H9 (cell line): ENCODE results near the gene ASB10. TPM values are rescaled to one million over a fixed set of nuclear protein-coding genes. Genes with fewer than 3 reads are reported as not detected.

Experiments
- DNase-seq: peaks from one replicate; pipeline ENCODE4 v3.0.0-alpha.2; 2017
- H2AFZ ChIP-seq: one replicate; pipeline ENCODE4 v1.6.1; 2013; ENCODE audit warnings: mild to moderate bottlenecking, low read length, control low read depth, moderate library complexity
- H2AK5ac ChIP-seq: 2 replicates; pipeline ENCODE4 v1.6.1; 2013; ENCODE audit warnings: low read length, control low read depth, mixed read lengths; ENCODE audit not compliant: insufficient read length
- H2BK120ac ChIP-seq: one replicate; pipeline ENCODE4 v1.6.1; 2013; ENCODE audit warnings: low read depth, mild to moderate bottlenecking, low read length, control low read depth, inconsistent platforms; ENCODE audit not compliant: poor library complexity, severe bottlenecking
- H2BK12ac ChIP-seq: 2 replicates; pipeline ENCODE4 v1.6.1; 2013; ENCODE audit warnings: low read length, control low read depth, mixed read lengths, low read depth; ENCODE audit not compliant: insufficient read length
- H2BK15ac ChIP-seq: 2 replicates; pipeline ENCODE4 v1.6.1; 2013; ENCODE audit warnings: low read depth, low read length, control low read depth
- H2BK20ac ChIP-seq: one replicate; pipeline ENCODE4 v1.6.1; 2013; ENCODE audit warnings: low read depth, mild to moderate bottlenecking, low read length, control low read depth, inconsistent platforms; ENCODE audit not compliant: poor library complexity, severe bottlenecking
- H2BK5ac ChIP-seq: 2 replicates; pipeline ENCODE4 v1.6.1; 2013; ENCODE audit warnings: low read length, control low read depth, mixed read lengths; ENCODE audit not compliant: insufficient read length
- H3K14ac ChIP-seq: 2 replicates; pipeline ENCODE4 v1.6.1; 2013; ENCODE audit warnings: low read length, control low read depth; ENCODE audit not compliant: insufficient read depth
- H3K18ac ChIP-seq: 2 replicates; pipeline ENCODE4 v1.6.1; 2013; ENCODE audit warnings: low read depth, mild to moderate bottlenecking, mixed read lengths, low read length, control low read depth; ENCODE audit not compliant: insufficient read length
- H3K23ac ChIP-seq: 2 replicates; pipeline ENCODE4 v1.6.1; 2013; ENCODE audit warnings: low read length, control low read depth, mixed read lengths, low read depth; ENCODE audit not compliant: insufficient read length
- H3K23me2 ChIP-seq: 2 replicates; pipeline ENCODE4 v1.6.1; 2013; ENCODE audit warnings: low read depth, mild to moderate bottlenecking, mixed read lengths, low read length, control low read depth; ENCODE audit not compliant: insufficient read length, poor library complexity, severe bottlenecking
- H3K27ac ChIP-seq: 2 replicates; pipeline ENCODE4 v1.5.1; 2013; ENCODE audit warnings: low read length, control low read depth, mixed read lengths, low read depth; ENCODE audit not compliant: insufficient read length
- H3K27me3 ChIP-seq: 2 replicates; pipeline ENCODE4 v1.6.1; 2013; ENCODE audit warnings: low read length, control low read depth, inconsistent platforms; ENCODE audit not compliant: insufficient read depth
- H3K4ac ChIP-seq: 2 replicates; pipeline ENCODE4 v1.6.1; 2013; ENCODE audit warnings: low read depth, mild to moderate bottlenecking, control low read depth, inconsistent platforms, low read length, moderate library complexity
- H3K4me1 ChIP-seq: 2 replicates; pipeline ENCODE4 v1.6.1; 2013; ENCODE audit warnings: low read length, control low read depth, inconsistent platforms; ENCODE audit not compliant: insufficient read depth
- H3K4me2 ChIP-seq: 2 replicates; pipeline ENCODE4 v1.6.1; 2013; ENCODE audit warnings: low read length, control low read depth, mixed read lengths; ENCODE audit not compliant: insufficient read length, insufficient read depth
- H3K56ac ChIP-seq: 2 replicates; pipeline ENCODE4 v1.6.1; 2013; ENCODE audit warnings: low read depth, mild to moderate bottlenecking, mixed read lengths, low read length, control low read depth; ENCODE audit not compliant: insufficient read length
- H3K79me1 ChIP-seq: 2 replicates; pipeline ENCODE4 v1.6.1; 2013; ENCODE audit warnings: low read depth, mild to moderate bottlenecking, moderate library complexity, low read length, control low read depth, inconsistent platforms; ENCODE audit not compliant: insufficient read depth, poor library complexity, severe bottlenecking
- H3K79me2 ChIP-seq: 2 replicates; pipeline ENCODE4 v1.6.1; 2013; ENCODE audit warnings: low read length, control low read depth, inconsistent platforms; ENCODE audit not compliant: insufficient read depth
- H3K9ac ChIP-seq: 2 replicates; pipeline ENCODE4 v1.6.1; 2013; ENCODE audit warnings: low read length, control low read depth, mixed read lengths; ENCODE audit not compliant: insufficient read length; ENCODE audit errors: extremely low read depth
- H3K9me3 ChIP-seq: one replicate; pipeline ENCODE4 v1.6.1; 2013; ENCODE audit warnings: low read depth, low read length, inconsistent platforms; ENCODE audit not compliant: control insufficient read depth
- H3T11ph ChIP-seq: one replicate; pipeline ENCODE4 v1.6.1; 2013; ENCODE audit warnings: mild to moderate bottlenecking, low read length, control low read depth, inconsistent platforms
- H4K20me1 ChIP-seq: one replicate; pipeline ENCODE4 v1.6.1; 2013; ENCODE audit not compliant: control insufficient read depth, insufficient read length, insufficient read depth
- H4K5ac ChIP-seq: 2 replicates; pipeline ENCODE4 v1.6.1; 2013; ENCODE audit warnings: low read depth, mild to moderate bottlenecking, mixed read lengths, low read length, control low read depth; ENCODE audit not compliant: insufficient read length
- H4K8ac ChIP-seq: replicated peaks from 2 replicates; pipeline ENCODE4 v1.6.1; 2013; ENCODE audit warnings: low read length, control low read depth, mixed read lengths, low read depth; ENCODE audit not compliant: insufficient read length
- H4K91ac ChIP-seq: 2 replicates; pipeline ENCODE4 v1.6.1; 2013; ENCODE audit warnings: low read depth, mild to moderate bottlenecking, moderate library complexity, mixed read lengths, low read length, control low read depth; ENCODE audit not compliant: insufficient read length
- H3K27ac Mint-ChIP-seq, 3 experiments: 2 replicates in 2 of 3; 3 replicates in 1 of 3; pipeline ENCODE4 v1.8.0; 2020 to 2021; ENCODE audit warnings: mixed read lengths in 3 of 3, mild to moderate bottlenecking in 1 of 3, moderate library complexity in 1 of 3
- H3K27me3 Mint-ChIP-seq: 2 replicates; pipeline ENCODE4 v1.8.0; 2021; ENCODE audit warnings: low read depth, mild to moderate bottlenecking, moderate library complexity, mixed read lengths
- H3K36me3 Mint-ChIP-seq, 3 experiments: 2 replicates in 2 of 3; 3 replicates in 1 of 3; pipeline ENCODE4 v1.8.0; 2020 to 2021; ENCODE audit warnings: low read depth in 3 of 3, mixed read lengths in 3 of 3; ENCODE audit not compliant: insufficient read depth in 1 of 3
- H3K4me1 Mint-ChIP-seq, 2 experiments: 2 replicates each; pipeline ENCODE4 v1.8.0; 2020; ENCODE audit warnings: mixed read lengths in 2 of 2
- H3K4me3 Mint-ChIP-seq, 2 experiments: 2 replicates in 1 of 2; 3 replicates in 1 of 2; pipeline ENCODE4 v1.8.0; 2020 to 2021; ENCODE audit warnings: mild to moderate bottlenecking in 2 of 2, mixed read lengths in 2 of 2, moderate library complexity in 1 of 2
- H3K9me3 Mint-ChIP-seq, 2 experiments: 2 replicates in 1 of 2; 3 replicates in 1 of 2; pipeline ENCODE4 v1.8.0; 2020; ENCODE audit warnings: mild to moderate bottlenecking in 2 of 2, mixed read lengths in 2 of 2, moderate library complexity in 1 of 2
- CTCF ChIP-seq: fragments of 200-600 bp; sonication (generic); conservative IDR thresholded peaks from 3 replicates; pipeline ENCODE4 v1.8.0; 2021; ENCODE audit warnings: antibody characterized with exemption, mild to moderate bottlenecking
- WGBS: extraction: QIAGEN DNeasy Blood & Tissue Kit; methylation state at CpG from one replicate; pipeline ENCODE4 v1.1.7; 2013; ENCODE audit warnings: missing lambda C conversion rate, low lambda C conversion rate, mixed read lengths; ENCODE audit not compliant: insufficient read length; ENCODE audit errors: extremely low coverage; 5-methylcytosine and 5-hydroxymethylcytosine counted together
- total RNA-seq: library from RNA; stranded (reverse); gene quantifications from 2 replicates; pipeline ENCODE4 v1.2.1, GENCODE V29; 2021

ASB10 gene
- total RNA-seq, 1 experiment from 2014 or later: not detected

- Histone ChIP-seq H3K9ac (no peak overlapping the region), H2BK5ac (no peak overlapping the region), H4K91ac (no peak overlapping the region), H3K79me1 (no peaks in the 10 kb centered on the region), H4K8ac (no peak overlapping the region), H2BK12ac (no peak overlapping the region), H3K27ac (no peak overlapping the region), H3K14ac (no peak overlapping the region), H2BK20ac (no peak overlapping the region), H3K56ac (no peak overlapping the region), H3K79me2 (no peaks in the 10 kb centered on the region), H2AK5ac (no peak overlapping the region), H4K5ac (no peak overlapping the region), H3K23ac (no peak overlapping the region), H2BK15ac (no peak overlapping the region), H2AFZ (no peak overlapping the region), H3K18ac (no peak overlapping the region), H3K27me3 (no peaks in the 10 kb centered on the region), H3T11ph (no peak overlapping the region), H3K4me2 (no peak overlapping the region), H3K23me2 (no peaks in the 10 kb centered on the region), H3K4me1 (peaks cover 4% of the 10 kb centered on the region; the same call in 1 of the 2 replicates), H3K9me3 (no peaks in the 10 kb centered on the region), H3K4ac (no peak overlapping the region), H2BK120ac (no peak overlapping the region), H4K20me1 (peaks cover 3% of the 10 kb centered on the region)
- Mint-ChIP-seq H3K27ac (no peak overlapping the region; a peak in 1 of 7 replicates), H3K4me3 (no peak overlapping the region), H3K36me3 (no peaks in the 10 kb centered on the region; a peak in 1 of 7 replicates), H3K9me3 (no peaks in the 10 kb centered on the region), H3K4me1 (peaks cover 9 to 11% of the 10 kb centered on the region in 2 experiments), H3K27me3 (peaks cover 49% of the 10 kb centered on the region)
- TF ChIP-seq CTCF: no peak
- DNase-seq: no peak
- WGBS: no CpG with 5 or more reads among the region's 6 CpGs
Measured at GRCh38 chr7:151205730-151206129, 18.7 kb upstream of the ASB10 start.
